Measurements from ENCODE around the gene SMAD3. TPM values are rescaled to one million over a fixed set of nuclear protein-coding genes. Genes with fewer than 3 reads are reported as not detected.

Gene SMAD3
- total RNA-seq, 6 experiments from 2014 or later, result 9.2 to 34.0 (median 14.4) TPM

DNA sequence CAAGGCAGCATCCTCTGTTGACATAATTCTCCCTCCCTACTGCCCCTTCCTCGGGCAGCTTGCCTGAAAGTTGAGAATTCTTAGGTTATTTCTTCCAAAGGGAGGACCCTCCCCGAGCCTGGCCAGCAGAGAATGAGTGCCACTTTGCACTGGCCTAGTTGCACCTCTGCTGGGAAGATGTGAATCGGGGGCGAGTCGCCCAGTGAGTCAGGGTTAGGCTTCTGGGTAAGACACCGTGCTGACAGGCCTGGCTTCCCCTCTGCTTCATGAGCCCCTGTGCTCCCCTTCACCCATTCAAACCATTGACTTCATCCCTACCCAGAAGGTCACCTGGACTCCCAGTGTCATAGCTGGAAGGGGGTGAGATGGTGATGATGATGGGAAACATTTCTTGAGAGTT, 106.8 kb downstream of the SMAD3 start:
- DNase-seq, result no peak
- H3K9me3 ChIP-seq, result no peaks in the 10 kb centered on the region
- no CpG with 5 or more reads among the region's 6 CpGs for WGBS (ENCODE audit: insufficient coverage, low coverage, low lambda C conversion rate, missing lambda C conversion rate)
- TF ChIP-seq, protein P1, sequence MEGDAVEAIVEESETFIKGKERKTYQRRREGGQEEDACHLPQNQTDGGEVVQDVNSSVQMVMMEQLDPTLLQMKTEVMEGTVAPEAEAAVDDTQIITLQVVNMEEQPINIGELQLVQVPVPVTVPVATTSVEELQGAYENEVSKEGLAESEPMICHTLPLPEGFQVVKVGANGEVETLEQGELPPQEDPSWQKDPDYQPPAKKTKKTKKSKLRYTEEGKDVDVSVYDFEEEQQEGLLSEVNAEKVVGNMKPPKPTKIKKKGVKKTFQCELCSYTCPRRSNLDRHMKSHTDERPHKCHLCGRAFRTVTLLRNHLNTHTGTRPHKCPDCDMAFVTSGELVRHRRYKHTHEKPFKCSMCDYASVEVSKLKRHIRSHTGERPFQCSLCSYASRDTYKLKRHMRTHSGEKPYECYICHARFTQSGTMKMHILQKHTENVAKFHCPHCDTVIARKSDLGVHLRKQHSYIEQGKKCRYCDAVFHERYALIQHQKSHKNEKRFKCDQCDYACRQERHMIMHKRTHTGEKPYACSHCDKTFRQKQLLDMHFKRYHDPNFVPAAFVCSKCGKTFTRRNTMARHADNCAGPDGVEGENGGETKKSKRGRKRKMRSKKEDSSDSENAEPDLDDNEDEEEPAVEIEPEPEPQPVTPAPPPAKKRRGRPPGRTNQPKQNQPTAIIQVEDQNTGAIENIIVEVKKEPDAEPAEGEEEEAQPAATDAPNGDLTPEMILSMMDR (IDR thresholded peaks at IDR 0.05), result no peak
- TF ChIP-seq POLR2A (IDR thresholded peaks at IDR 0.05), result no peak
- peaks cover 0 to 16% (median 3%) of the 10 kb centered on the region in 4 donors for H3K4me1 ChIP-seq
- no peak for ATAC-seq
- peaks cover 0 to 7% (median 3%) of the 10 kb centered on the region in 4 donors for H3K36me3 ChIP-seq
- H3K27ac ChIP-seq, result no peak overlapping the region
- no peak overlapping the region for H3K4me3 ChIP-seq
- no peaks in the 10 kb centered on the region for H3K27me3 ChIP-seq
- intact Hi-C loops (cut with DNase I), result loop anchor here in 1 of 2 donors (10.0 kb wide), 1 partner anchor 97 kb away; no protein-coding TSS in a partner anchor

DNA sequence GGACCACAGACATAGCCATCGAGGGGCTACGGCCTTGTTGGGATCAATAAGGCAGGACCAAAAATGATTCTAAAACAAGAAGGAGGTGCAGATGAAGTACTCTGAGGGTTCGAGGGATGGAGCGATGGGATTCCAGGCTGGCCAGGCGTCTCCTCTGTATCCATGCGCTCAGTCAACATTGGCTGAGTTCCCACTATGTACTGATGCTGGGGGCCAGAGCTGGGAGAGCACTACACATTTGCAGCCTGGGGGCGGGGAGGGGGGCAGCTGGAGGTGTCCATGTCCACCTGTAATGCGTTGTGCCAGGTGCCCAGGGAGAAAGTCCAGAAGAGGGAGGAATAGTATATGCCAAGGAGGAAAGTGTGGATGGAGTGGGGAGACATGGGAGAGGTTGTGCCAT, 107.6 kb downstream of the SMAD3 start:
- WGBS (ENCODE audit: insufficient coverage, low coverage, low lambda C conversion rate, missing lambda C conversion rate), result 79% methylated on average over 8 of the region's 8 CpGs
- Histone ChIP-seq H3K27ac (no peak overlapping the region), H3K4me3 (no peak overlapping the region), H3K27me3 (no peaks in the 10 kb centered on the region), H3K9me3 (no peaks in the 10 kb centered on the region), H3K4me1 (peaks cover 0 to 7% (median 1%) of the 10 kb centered on the region in 4 donors), H3K36me3 (peaks cover 0 to 7% (median 3%) of the 10 kb centered on the region in 4 donors)
- DNase-seq (no peak), ATAC-seq (no peak)
- TF ChIP-seq POLR2A (IDR thresholded peaks at IDR 0.05), result no peak
- TF ChIP-seq, protein P1 (IDR thresholded peaks at IDR 0.05), result no peak
- intact Hi-C loops (cut with DNase I), result loop anchor here in 1 of 2 donors (10.0 kb wide), 1 partner anchor 98 kb away; no protein-coding TSS in a partner anchor

DNA sequence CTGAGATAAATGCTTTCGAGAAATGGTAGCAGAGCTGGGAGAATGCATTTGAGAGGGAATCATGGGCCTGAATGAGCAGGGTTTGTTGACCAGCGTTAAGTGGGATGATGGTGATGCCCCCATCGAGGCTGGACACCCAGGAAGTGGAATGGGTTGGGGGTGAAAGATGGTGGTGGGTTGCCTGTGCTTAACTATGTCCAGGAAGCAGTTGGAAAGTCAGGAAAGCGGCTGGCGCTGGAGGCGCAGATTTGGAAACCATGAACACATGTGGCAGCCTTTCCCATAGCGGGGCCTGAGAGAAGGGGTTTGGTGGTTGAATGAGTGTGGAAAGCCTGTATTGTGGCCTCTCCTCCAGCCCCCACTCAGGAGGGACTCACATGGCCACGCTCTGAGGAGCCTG, 108.4 kb downstream of the SMAD3 start:
- no peaks in the 10 kb centered on the region for H3K27me3 ChIP-seq
- no peaks in the 10 kb centered on the region for H3K9me3 ChIP-seq
- H3K27ac ChIP-seq, result no peak overlapping the region
- DNase-seq (no peak), ATAC-seq (no peak)
- TF ChIP-seq, protein P1 (IDR thresholded peaks at IDR 0.05), result no peak
- no peak for TF ChIP-seq POLR2A (IDR thresholded peaks at IDR 0.05)
- WGBS (ENCODE audit: insufficient coverage, low coverage, low lambda C conversion rate, missing lambda C conversion rate), result 89% methylated on average over 7 of the region's 8 CpGs
- no peaks in the 10 kb centered on the region for H3K4me1 ChIP-seq
- intact Hi-C loops (cut with DNase I), result loop anchor here in 1 of 2 donors (10.0 kb wide), 1 partner anchor 99 kb away; no protein-coding TSS in a partner anchor
- H3K4me3 ChIP-seq, result no peak overlapping the region
- H3K36me3 ChIP-seq, result peaks cover 0 to 11% (median 4%) of the 10 kb centered on the region in 4 donors

DNA sequence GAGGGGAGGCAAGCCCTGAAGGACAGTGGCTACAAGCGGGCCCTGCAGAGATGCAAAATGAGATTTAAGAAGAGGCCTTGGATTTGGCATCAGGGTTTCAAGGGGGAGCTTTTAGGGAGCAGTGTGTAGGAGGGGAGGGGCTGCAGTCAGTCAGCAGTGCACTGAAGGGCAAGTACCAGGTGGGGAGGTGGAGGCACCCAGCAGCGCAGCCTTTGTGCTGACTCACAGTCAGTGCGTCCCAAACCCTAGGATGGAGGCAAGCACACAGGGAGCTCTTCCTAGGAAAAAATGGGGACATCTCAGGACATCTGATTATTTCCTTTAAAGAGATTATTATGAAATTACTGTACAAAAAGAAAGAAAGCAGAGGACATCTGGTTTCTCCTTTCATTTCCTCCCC, 109.0 kb downstream of the SMAD3 start:
- no peak for ATAC-seq
- no peaks in the 10 kb centered on the region for H3K4me1 ChIP-seq
- H3K27ac ChIP-seq, result no peak overlapping the region
- DNase-seq, result no peak
- TF ChIP-seq POLR2A (IDR thresholded peaks at IDR 0.05), result no peak
- TF ChIP-seq, protein P1 (IDR thresholded peaks at IDR 0.05), result no peak
- H3K36me3 ChIP-seq, result peaks cover 0 to 13% (median 4%) of the 10 kb centered on the region in 4 donors
- intact Hi-C loops (cut with DNase I), result loop anchor here in 1 of 2 donors (10.0 kb wide), 1 partner anchor 100 kb away; no protein-coding TSS in a partner anchor
- H3K4me3 ChIP-seq, result no peak overlapping the region
- H3K27me3 ChIP-seq, result no peaks in the 10 kb centered on the region
- WGBS (ENCODE audit: insufficient coverage, low coverage, low lambda C conversion rate, missing lambda C conversion rate), result 100% methylated on average over 3 of the region's 3 CpGs
- no peaks in the 10 kb centered on the region for H3K9me3 ChIP-seq
